ENCODE results near the gene MC5R.

- no peak for TF ChIP-seq L3MBTL2 (conservative IDR thresholded peaks at IDR 0.05)
- TF ChIP-seq BHLHE40 (IDR thresholded peaks at IDR 0.05; ENCODE audit: borderline replicate concordance): no peak
- no peak for TF ChIP-seq LEF1 (IDR thresholded peaks at IDR 0.05; ENCODE audit: borderline replicate concordance)
- no peak for TF ChIP-seq HDGF (IDR thresholded peaks at IDR 0.05; ENCODE audit: borderline replicate concordance)
- no peak for TF ChIP-seq SP1 (IDR thresholded peaks at IDR 0.05)
- TF ChIP-seq FOXK2 (IDR thresholded peaks at IDR 0.05): no peak
- no peak for TF ChIP-seq FOXM1 (IDR thresholded peaks at IDR 0.05; ENCODE audit: borderline replicate concordance)
- TF ChIP-seq NFRKB (IDR thresholded peaks at IDR 0.05): no peak
- TF ChIP-seq FOXA1 (IDR thresholded peaks at IDR 0.05): no peak
- no peak for TF ChIP-seq PKNOX1 (IDR thresholded peaks at IDR 0.05)
- TF ChIP-seq SUZ12 (IDR thresholded peaks at IDR 0.05): no peak
- no peak for TF ChIP-seq TARDBP (IDR thresholded peaks at IDR 0.05)
- TF ChIP-seq ELF4 (IDR thresholded peaks at IDR 0.05): no peak
- TF ChIP-seq ARNT (IDR thresholded peaks at IDR 0.05): no peak
These were observed 11.3 kb downstream of the MC5R start for GRCh38 chr18:13835202-13835601.

Measured in HEK293T (cell line).